HT1080 (cell line): ENCODE measurements around the gene ZPR1. TPM values are rescaled to one million over a fixed set of nuclear protein-coding genes. Genes with fewer than 3 reads are reported as not detected.

ENCODE experiments used
- DNase-seq: peaks from one replicate; pipeline ENCODE4 v3.0.0-alpha.2; 2015; ENCODE audit warnings: low read depth
- total RNA-seq: library from RNA; depleted of rRNA; stranded (reverse); fragments of >200 nt; shearing (Covaris generic); gene quantifications from 2 replicates; pipeline ENCODE4 v1.2.3, GENCODE V29; 2014

ZPR1 gene
- total RNA-seq, 1 experiment from 2014 or later = 106 TPM

- peak; percentile 91 for DNase-seq
Measured at GRCh38 chr11:116792869-116793771, 5.3 kb upstream of the ZPR1 start.

GRCh38 chr11:116792144-116792868 is 4.5 kb upstream of the ZPR1 start:
- DNase-seq = no peak

- no peak for DNase-seq
Measured at GRCh38 chr11:116791813-116792143, 4.0 kb upstream of the ZPR1 start, which contains the start of gene APOA5. TSS of gene APOA5 (minus strand) at chr11:116791879. CDS start at chr11:116791860, 19 bp downstream.

GRCh38 chr11:116791002-116791812 is 3.4 kb upstream of the ZPR1 start:
- DNase-seq = no peak

- no peak for DNase-seq
Measured at GRCh38 chr11:116790167-116791001, 2.6 kb upstream of the ZPR1 start.

GRCh38 chr11:116788975-116789374 is 1.2 kb upstream of the ZPR1 start:
- DNase-seq = no peak

GRCh38 chr11:116788534-116788933 is 711 bp upstream of the ZPR1 start:
- DNase-seq = no peak

- DNase-seq = no peak
Measured at GRCh38 chr11:116787436-116787785, 412 bp downstream of the ZPR1 start.

- DNase-seq = no peak
Measured at GRCh38 chr11:116786966-116787365, 857 bp downstream of the ZPR1 start.

- DNase-seq = no peak
Measured at GRCh38 chr11:116786326-116786725, 1.5 kb downstream of the ZPR1 start.

- peak; percentile 54 for DNase-seq
Measured at GRCh38 chr11:116782728-116783127, 5.1 kb downstream of the ZPR1 start.

GRCh38 chr11:116778556-116778955 is 9.3 kb downstream of the ZPR1 start:
- DNase-seq = no peak

GRCh38 chr11:116777056-116777455 is 10.8 kb downstream of the ZPR1 start:
- no peak for DNase-seq

GRCh38 chr11:116776522-116776984 is 11.3 kb downstream of the ZPR1 start:
- DNase-seq = no peak

- no peak for DNase-seq
Measured at GRCh38 chr11:116775975-116776374, 11.8 kb downstream of the ZPR1 start.

- no peak for DNase-seq
Measured at GRCh38 chr11:116774661-116775060, 13.2 kb downstream of the ZPR1 start.

- peak; percentile 30 for DNase-seq
Measured at GRCh38 chr11:116773203-116774097, 14.4 kb downstream of the ZPR1 start.

- DNase-seq = peak; percentile 86
Measured at GRCh38 chr11:116772443-116773202, 15.2 kb downstream of the ZPR1 start, which contains the start of gene BUD13. TSS of gene BUD13 (minus strand) at chr11:116772987. CDS start at chr11:116772964, 23 bp downstream.

GRCh38 chr11:116771935-116772334 is 15.9 kb downstream of the ZPR1 start:
- DNase-seq = no peak
